GM19324 (cell line): ENCODE data around the gene OR10K1.

Source experiments
- ATAC-seq: cut with Tn5 transposase; IDR thresholded peaks from one replicate; pipeline ENCODE4 v1.9.1; 2021; ENCODE audit warnings: mild to moderate bottlenecking, moderate library complexity; ENCODE audit not compliant: unreplicated experiment, low FRiP score

OR10K1 gene

DNA sequence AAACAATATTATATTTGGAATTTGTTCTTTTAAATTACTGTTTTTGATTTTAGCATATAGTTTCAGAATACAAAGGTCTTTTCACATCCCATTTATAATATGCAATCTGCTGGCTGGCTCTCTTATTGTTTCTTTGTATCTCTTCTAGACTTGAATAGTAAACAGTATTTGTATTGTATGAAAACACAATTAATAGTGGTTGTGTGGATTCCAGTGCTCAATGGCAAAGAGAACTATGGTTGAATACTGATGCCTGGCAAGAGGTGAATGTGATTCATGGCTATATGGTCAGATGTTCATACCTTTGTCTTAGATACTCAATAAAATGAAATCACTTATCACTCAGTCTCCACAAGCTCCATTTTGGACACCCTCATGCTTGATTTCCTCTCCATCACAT, 55.3 kb downstream of the OR10K1 start:
- ATAC-seq = no peak
